IPS DF 4.7 (cell line): Measurements from ENCODE around the gene FBXO10.

Experiments used
- DNase-seq: peaks from one replicate; pipeline ENCODE4 v3.0.0-alpha.2; 2013; ENCODE audit warnings: low spot score; ENCODE audit errors: extremely low read depth

The FBXO10 gene

DNA sequence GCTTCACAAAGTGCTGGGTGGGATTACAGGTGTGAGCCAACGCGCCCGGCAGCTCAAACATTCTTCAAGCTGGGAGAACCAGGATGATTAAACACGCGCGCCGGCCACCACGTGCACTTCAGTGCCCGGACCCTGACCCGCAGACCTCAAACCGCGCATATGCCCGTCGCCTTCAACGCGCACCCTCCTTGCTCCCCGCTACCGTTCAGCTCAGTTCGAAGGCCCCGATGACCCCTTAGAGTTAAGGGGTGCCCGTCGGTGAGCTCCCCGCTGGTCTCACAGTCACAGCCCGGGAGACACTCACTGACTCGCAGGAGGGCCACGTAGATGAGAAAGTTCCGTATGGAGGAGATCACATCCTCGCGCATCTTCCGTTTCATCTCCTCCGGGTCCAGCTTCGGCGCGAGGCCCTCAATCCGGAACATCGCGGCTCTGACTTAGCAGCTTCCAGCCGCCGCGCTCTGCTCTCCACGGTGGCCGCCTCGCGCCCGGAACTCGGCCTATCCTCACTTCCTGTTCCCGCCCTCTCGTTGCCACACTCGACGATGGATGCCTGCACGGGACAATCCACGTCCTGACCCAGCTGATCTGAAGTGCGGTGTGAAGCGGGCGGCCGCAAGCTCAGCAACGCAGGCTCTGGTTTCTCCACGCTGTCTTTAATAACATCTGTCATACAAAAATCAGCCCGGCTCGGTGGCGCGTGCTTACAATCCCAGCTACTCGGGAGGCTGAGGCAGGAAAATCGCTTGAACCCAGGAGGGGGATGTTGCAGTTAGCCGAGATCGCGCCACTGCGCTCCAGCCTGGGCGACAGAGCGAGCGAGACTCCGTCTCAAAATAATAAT, 16.1 kb upstream of the FBXO10 start, which contains the start of gene TOMM5:
TSS of gene TOMM5 (minus strand) at position 490 of the 844 bp plus-strand sequence. CDS start at position 425, 65 bp downstream.
- peak; percentile 46 for DNase-seq

GRCh38 chr9:37587521-37587920, 11.3 kb upstream of the FBXO10 start:
- DNase-seq: no peak

GRCh38 chr9:37583522-37584121, 7.4 kb upstream of the FBXO10 start:
- no peak for DNase-seq

DNA sequence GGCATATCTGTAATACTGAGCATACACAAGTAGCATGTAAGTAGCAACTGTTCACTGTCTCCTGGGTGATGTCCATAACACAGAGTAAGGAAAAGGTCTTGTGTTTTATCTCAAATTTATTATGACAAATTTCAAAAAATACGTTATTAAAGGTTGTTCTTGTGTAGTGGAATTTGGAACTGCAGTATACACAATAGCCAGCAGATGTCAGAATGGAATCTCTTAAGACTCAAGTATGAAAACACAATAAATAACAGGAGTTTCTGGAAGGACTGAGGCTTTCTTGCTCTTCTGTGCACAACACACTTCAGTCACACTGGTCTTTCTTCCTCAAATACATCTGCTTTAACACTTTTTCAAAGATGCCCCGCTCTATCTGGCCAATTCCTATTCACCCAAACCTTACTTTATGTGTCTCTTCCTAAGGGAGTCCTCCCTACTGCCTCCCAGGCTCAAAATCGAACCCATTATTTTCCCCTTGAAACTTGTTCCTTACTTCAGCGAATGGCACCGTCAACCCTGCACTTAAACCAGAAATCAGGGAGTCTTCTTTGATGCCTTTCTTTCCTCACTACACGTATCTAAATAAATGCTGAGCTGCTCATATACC, 6.5 kb upstream of the FBXO10 start:
- DNase-seq: no peak

GRCh38 chr9:37575511-37575914, 667 bp downstream of the FBXO10 start:
- no peak for DNase-seq

DNA sequence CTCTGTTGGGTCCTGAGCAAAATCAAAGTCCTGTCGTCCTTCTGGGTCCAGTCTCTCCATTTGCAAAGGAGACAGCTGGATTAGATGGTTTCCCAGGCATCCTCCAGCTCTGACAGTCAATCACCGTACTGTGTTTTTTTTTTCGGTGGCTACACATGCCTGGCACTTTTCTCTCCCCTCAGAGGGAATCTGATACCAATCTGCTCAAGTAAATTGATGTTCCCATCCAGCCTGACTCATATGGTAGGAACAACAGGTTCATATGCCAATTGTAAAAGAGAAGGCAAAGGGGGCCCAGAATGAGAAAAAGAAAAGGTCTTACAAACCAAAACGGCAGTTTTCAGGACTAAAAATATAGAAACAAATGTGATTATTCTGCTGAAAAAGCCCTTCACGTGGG, 1.2 kb downstream of the FBXO10 start:
- DNase-seq: no peak

DNA sequence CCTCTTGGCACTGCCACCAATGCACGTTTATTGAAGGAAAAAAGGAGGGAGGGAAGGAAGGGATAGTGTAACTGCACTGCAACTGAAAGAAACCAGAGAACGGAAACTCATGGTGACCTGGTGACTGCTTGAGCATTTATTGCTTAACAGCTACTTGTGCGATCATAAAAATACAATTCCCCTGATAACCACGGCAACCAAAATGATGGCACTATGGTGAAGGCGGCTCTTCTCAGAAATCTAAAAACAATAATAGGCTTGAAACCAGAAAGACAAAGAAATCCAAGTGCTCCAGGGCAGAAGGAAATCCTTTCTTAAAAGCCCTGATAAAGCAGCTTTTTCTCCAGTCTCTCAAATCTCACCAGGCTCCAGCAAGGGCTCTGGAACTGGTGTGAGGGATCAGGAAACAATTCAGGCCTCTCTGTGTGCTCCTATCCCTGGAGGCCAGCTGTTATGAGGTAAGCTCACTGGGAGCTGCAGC, 1.9 kb downstream of the FBXO10 start:
- no peak for DNase-seq

GRCh38 chr9:37571282-37571681, 4.9 kb downstream of the FBXO10 start:
- DNase-seq: no peak

- no peak for DNase-seq
Measured at GRCh38 chr9:37566716-37567115, 9.5 kb downstream of the FBXO10 start.

GRCh38 chr9:37565661-37566618, 10.2 kb downstream of the FBXO10 start:
- DNase-seq: no peak

DNA sequence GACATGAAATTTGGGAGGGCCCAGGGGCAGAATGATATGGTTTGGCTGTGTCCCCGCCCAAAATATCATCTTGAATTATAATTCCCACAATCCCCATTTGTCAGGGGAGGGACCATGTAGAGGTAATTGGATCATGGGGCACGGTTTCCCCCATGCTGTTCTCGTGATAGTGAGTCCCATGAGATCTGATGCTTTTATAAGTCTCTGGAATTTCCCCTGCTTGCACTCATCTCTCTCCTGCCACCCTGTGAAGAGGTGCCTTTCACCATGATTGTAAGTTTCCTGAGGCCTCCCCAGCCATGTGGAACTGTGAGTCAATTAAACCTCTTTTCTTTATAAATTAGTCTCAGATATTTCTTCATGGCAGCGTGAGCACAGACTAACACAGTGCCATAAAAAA, 11.3 kb downstream of the FBXO10 start:
- DNase-seq: no peak

DNA sequence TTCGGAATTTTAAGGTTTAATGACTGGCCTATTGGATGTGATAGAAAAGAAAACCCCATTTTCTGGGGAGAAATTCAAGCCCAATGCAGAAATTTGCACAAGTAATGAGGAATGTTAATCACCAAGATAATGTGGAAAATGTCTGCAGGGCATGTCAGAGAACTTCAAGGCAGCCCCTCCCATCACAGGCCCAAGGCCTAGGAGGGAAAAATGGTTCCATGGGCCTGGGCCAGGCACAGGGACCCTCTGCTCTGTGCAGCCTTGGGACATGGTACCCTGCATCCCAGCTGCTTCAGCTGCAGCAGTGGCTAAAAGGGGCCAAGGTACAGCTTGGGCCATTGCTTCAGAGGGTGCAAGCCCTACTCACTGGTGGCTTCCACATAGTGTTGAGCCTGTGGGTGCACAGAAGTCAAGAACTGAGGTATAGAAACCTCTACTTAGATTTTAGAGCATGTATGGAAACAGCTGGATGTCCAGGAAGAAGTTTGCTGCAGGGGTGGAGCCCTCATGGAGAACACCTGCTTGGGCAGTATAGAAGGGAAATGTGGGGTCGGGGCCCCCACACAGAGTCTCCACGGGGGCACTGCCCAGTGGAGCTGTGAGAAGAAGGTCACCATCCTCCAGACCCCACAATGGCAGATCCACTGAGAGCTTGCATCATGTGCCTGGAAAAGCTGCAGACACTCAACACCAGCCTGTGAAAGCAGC, 12.2 kb downstream of the FBXO10 start:
- no peak for DNase-seq

DNA sequence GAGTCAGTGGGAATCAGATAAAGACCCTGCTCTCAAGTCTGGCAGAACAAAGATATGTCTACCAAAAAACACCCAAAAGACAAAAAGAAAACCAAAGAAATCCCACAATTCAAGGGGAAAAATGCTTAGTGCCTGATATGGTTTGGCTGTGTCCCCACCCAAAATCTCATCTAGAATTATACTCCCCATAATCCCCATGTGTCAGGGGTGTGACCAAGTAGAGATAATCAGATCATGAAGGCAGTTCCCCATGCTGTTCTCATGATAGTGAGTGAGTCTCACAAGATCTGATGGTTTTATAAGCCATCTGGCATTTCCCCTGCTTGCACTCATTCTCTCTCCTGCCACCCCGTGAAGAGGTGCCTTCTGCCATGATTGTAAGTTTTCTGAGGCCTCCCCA, 13.4 kb downstream of the FBXO10 start:
- no peak for DNase-seq

DNA sequence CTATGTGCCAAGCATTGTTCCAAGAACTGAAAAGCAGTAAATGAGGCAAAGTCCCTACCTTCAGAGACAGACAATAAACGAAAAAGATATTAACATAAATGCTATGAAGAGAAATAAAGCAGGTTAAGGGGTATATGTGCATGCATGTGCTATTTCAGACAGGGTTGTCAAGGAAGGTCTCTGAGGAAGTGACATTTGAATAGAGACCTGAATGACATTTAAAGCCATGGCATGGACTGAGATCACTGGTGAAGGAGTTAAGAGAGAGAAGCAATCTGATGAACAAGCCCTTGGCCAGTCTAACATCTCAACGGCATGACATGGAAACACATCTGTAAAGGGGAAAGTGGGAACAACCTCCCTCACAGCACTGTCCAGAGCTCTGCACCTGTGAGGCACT, 14.5 kb downstream of the FBXO10 start:
- DNase-seq: no peak

- DNase-seq: no peak
Measured at GRCh38 chr9:37559855-37560592, 16.2 kb downstream of the FBXO10 start.

DNA sequence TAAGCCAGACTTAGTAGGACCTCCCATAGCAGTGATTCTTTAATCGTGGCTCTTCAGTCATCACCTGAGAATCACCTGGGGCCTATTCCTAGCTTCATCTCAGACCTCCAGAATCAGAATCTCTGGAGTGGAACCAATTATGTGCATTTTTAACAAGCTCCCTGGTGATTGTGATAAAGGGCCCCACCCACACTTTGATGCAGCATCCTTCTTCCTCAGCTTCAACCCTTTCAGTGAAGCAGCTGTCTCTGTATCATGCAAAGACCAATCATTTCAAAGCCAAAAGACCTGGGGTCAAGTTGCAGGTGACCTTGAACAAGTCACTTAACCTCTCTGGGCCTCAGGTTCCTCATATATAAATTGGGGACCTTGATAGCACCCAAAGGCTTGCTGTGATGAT, 17.1 kb downstream of the FBXO10 start:
- DNase-seq: no peak

- no peak for DNase-seq
Measured at GRCh38 chr9:37555786-37556185, 20.4 kb downstream of the FBXO10 start.

- no peak for DNase-seq
Measured at GRCh38 chr9:37554318-37554717, 21.9 kb downstream of the FBXO10 start.

DNA sequence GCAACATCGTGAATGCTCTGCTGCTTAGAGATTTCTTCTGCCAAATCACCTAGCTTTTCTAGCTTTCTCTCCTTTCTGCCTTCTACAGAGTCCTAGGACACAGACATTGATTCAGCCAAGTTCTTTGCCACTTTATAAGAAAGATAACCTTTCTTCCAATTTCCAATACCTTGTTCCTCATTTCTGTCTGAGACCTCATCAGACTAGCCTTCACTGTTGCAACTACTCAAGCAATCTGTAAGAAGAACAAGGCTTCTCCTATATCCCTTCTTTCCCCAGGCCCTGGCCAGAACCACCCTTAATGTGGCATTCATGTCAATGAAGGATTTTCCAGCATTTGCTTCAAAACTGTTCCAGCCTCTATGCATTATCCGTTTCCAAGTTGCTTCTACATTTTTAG, 24.3 kb downstream of the FBXO10 start:
- no peak for DNase-seq

DNA sequence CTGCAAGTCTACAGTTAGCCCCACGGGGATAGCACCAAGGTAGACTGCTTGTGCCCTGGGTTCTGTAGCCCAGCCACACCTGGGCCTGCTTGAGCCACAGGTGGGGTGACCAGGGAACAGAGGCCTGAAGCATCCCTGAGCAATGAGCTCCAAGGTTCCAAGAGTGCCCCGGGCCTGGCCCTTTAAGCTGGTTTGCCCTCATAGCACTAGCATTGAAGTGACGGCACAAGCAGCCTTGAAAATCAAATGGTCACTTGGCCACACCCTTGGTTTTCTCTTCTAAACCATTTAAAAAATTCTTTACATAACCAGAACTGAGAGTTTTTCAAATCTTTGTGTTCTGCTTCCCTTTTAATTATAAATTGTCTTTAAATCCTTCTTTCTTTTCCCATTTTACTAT, 24.7 kb downstream of the FBXO10 start:
- no peak for DNase-seq
